ENCODE data around the gene SLC25A23. TPM values are rescaled to one million over a fixed set of nuclear protein-coding genes. Genes with fewer than 3 reads are reported as not detected.

Gene SLC25A23
- total RNA-seq, 1 donor from 2014 or later, result 41.8 TPM

DNA sequence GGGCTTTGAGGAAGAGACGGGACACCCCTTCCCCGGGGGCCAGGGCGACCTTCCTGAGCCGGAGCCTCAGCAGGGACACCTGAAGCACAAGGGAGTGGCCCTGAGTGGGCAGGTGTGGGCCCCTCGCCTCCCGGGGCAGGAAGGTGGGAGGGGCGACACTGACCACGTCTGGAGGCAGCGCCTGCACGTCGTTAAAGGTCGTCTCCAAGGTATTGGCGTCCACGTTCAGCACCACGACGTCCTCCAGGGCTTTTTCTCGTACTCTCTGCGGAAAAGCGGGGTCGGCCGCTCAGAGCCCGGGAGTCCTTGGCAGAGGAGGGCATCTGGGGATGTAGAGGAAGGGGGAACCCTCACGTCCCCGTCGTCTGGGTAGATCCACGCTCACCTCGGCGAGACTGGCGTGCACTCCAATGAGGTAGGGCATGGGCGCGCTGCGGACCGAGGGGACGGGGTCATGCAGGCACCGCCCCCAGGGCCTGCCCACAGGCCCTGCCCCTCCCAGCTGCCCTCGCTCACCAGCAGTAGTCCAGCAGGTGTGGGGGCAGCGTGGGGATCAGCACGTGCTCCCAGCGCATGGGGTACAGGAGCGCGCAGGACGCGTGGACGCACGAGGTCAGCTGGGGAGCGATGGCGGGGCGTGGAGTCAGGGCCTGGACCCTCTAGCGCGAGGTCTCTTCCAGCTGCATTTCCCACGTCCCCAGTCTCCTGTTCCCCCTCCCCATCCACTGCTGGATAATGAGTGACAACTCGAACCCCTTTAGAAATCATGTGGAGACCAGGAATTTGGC, 15.9 kb upstream of the SLC25A23 start:
- Mint-ChIP-seq H3K27ac (ENCODE audit: unreplicated experiment) (no peak overlapping the region), H3K4me3 (ENCODE audit: unreplicated experiment) (peak overlapping the region; percentile 45)
- no peaks in the 10 kb centered on the region for H3K4me1 ChIP-seq (ENCODE audit: insufficient read depth, low read length)

GRCh38 chr19:6473647-6474046, 14.1 kb upstream of the SLC25A23 start:
- FAIRE-seq, result no peak
- H3K27ac Mint-ChIP-seq (ENCODE audit: unreplicated experiment), result no peak overlapping the region

More for the DNA sequence above, 15.9 kb upstream of the SLC25A23 start:
- no peak overlapping the region for H3K27ac ChIP-seq (ENCODE audit: low read depth, low read length)
- peak overlapping the region; percentile 26 for H2AFZ ChIP-seq (ENCODE audit: low read depth, low read length)
- no peaks in the 10 kb centered on the region for H3K79me2 ChIP-seq (ENCODE audit: insufficient read depth, low read length)
- no peak overlapping the region for H3K4me3 ChIP-seq (ENCODE audit: insufficient read depth, low read depth, low read length)
- no peaks in the 10 kb centered on the region for H3K9me3 ChIP-seq (ENCODE audit: insufficient read depth, low read depth, low read length)
- Mint-ChIP-seq H3K27me3 (ENCODE audit: low read depth, unreplicated experiment) (peaks cover 11% of the 10 kb centered on the region), H3K36me3 (ENCODE audit: low read depth, unreplicated experiment) (no peaks in the 10 kb centered on the region), H3K9me3 (ENCODE audit: unreplicated experiment) (no peaks in the 10 kb centered on the region), H3K4me1 (ENCODE audit: low read depth, unreplicated experiment) (no peaks in the 10 kb centered on the region)
- DNase-seq (ENCODE audit: low read depth) (no peak), FAIRE-seq (no peak)
- no peak overlapping the region for H3K9ac ChIP-seq (ENCODE audit: low read length)
- no peaks in the 10 kb centered on the region for H3K36me3 ChIP-seq (ENCODE audit: insufficient read depth, low read length)
- H3K4me2 ChIP-seq (ENCODE audit: low read length), result peak overlapping the region; percentile 67
- H3K27me3 ChIP-seq (ENCODE audit: insufficient read depth, low read length), result peaks cover 6% of the 10 kb centered on the region
- no peaks in the 10 kb centered on the region for H4K20me1 ChIP-seq (ENCODE audit: insufficient read depth, low read length)
- TF ChIP-seq EZH2 (IDR thresholded peaks at IDR 0.05; ENCODE audit: insufficient read depth, low read length), result peak; percentile 41
- TF ChIP-seq, protein P1, sequence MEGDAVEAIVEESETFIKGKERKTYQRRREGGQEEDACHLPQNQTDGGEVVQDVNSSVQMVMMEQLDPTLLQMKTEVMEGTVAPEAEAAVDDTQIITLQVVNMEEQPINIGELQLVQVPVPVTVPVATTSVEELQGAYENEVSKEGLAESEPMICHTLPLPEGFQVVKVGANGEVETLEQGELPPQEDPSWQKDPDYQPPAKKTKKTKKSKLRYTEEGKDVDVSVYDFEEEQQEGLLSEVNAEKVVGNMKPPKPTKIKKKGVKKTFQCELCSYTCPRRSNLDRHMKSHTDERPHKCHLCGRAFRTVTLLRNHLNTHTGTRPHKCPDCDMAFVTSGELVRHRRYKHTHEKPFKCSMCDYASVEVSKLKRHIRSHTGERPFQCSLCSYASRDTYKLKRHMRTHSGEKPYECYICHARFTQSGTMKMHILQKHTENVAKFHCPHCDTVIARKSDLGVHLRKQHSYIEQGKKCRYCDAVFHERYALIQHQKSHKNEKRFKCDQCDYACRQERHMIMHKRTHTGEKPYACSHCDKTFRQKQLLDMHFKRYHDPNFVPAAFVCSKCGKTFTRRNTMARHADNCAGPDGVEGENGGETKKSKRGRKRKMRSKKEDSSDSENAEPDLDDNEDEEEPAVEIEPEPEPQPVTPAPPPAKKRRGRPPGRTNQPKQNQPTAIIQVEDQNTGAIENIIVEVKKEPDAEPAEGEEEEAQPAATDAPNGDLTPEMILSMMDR (IDR thresholded peaks at IDR 0.05; ENCODE audit: insufficient read depth, low read depth, low read length), result no peak

More at GRCh38 chr19:6473647-6474046, 14.1 kb upstream of the SLC25A23 start:
- Histone ChIP-seq H3K9me3 (ENCODE audit: insufficient read depth, low read depth, low read length) (no peaks in the 10 kb centered on the region), H3K9ac (ENCODE audit: low read length) (no peak overlapping the region), H3K4me1 (ENCODE audit: insufficient read depth, low read length) (no peaks in the 10 kb centered on the region), H3K36me3 (ENCODE audit: insufficient read depth, low read length) (no peaks in the 10 kb centered on the region), H3K79me2 (ENCODE audit: insufficient read depth, low read length) (no peaks in the 10 kb centered on the region), H2AFZ (ENCODE audit: low read depth, low read length) (no peak overlapping the region), H4K20me1 (ENCODE audit: insufficient read depth, low read length) (no peaks in the 10 kb centered on the region), H3K4me2 (ENCODE audit: low read length) (no peak overlapping the region), H3K27ac (ENCODE audit: low read depth, low read length) (no peak overlapping the region), H3K4me3 (ENCODE audit: insufficient read depth, low read depth, low read length) (no peak overlapping the region), H3K27me3 (ENCODE audit: insufficient read depth, low read length) (peaks cover 11% of the 10 kb centered on the region)
- Mint-ChIP-seq H3K9me3 (ENCODE audit: unreplicated experiment) (no peaks in the 10 kb centered on the region), H3K36me3 (ENCODE audit: low read depth, unreplicated experiment) (no peaks in the 10 kb centered on the region), H3K4me1 (ENCODE audit: low read depth, unreplicated experiment) (no peaks in the 10 kb centered on the region), H3K4me3 (ENCODE audit: unreplicated experiment) (no peak overlapping the region), H3K27me3 (ENCODE audit: low read depth, unreplicated experiment) (peaks cover 12% of the 10 kb centered on the region)
- DNase-seq (ENCODE audit: low read depth), result no peak
- TF ChIP-seq EZH2 (IDR thresholded peaks at IDR 0.05; ENCODE audit: insufficient read depth, low read length), result no peak
- TF ChIP-seq, protein P1 (IDR thresholded peaks at IDR 0.05; ENCODE audit: insufficient read depth, low read depth, low read length), result no peak

All from astrocyte (in vitro differentiated cells and primary cell).